ENCODE measurements around the gene FMO1.

DNA sequence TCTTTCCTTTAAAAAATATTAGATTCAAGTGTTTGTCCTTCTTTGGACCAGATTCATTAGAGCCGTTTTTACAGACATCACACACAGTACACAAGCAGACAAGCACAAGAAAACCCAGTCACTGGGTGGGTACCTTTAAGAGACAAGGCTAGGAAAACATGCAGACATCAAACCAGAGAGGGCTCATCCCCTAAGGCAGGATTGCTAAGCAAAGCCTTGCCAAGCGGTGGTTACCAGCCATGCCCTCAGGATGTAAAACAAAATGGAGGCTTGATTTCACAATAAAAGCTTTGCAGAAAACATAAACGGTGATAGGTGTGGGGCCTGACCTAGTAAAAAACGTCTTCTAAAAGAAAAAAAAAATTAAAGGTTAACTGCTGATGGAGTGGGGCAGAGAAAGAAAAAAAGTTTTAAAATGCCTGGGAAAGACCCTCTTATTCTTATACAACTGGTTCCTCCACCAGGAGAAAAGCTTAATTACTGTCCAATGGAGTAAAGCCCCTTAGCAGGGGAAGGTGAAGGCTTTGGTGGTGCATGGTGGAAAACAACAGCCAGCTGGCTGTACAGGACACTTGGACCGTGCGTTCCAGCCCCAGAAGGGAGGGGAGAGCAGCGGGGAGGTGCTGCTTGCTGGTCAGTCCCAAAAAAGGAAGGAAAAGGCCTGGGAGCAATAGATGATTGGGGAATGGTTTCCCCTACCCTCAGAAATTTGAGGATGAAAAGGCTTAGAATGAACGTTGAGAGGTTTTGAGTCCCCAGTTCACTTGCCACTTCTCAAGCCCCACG is 30.4 kb upstream of the FMO1 start:
- TF ChIP-seq CTCF (IDR thresholded peaks at IDR 0.05) = no peak
- TF ChIP-seq POLR2A (IDR thresholded peaks at IDR 0.05) = no peak

Measured in Peyer's patch (tissue), 4 donors.